GM12874 (cell line): Measurements from ENCODE around the gene CCL13.

Experiments
- CTCF ChIP-seq: IDR thresholded peaks from 2 replicates; pipeline ENCODE4 v1.5.1; 2011; ENCODE audit warnings: low read depth, mild to moderate bottlenecking, control low read depth, low read length, moderate library complexity; ENCODE audit not compliant: insufficient read depth

CCL13 gene

DNA sequence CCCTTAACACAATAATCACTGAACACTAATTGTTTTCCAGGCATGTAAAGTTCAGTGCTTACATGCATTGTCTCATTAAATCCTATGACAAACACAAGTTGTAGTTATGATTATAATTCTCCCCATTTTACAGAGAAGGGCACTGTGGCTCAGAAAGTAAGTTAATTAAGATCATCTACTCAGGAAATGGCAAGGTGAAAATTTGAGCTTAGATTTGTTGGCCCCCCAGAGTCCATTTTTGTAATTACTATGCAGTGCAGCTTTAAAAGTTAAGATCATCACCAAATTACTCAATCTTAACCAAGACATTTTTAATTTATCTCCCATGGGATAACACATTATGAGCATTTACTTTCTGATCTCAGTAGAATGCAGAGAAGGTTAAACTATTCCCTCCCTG, 41.0 kb downstream of the CCL13 start:
- no peak for TF ChIP-seq CTCF

GRCh38 chr17:34398990-34399389, 42.7 kb downstream of the CCL13 start:
- TF ChIP-seq CTCF, result no peak

- no peak for TF ChIP-seq CTCF
Measured at GRCh38 chr17:34399725-34400124, 43.4 kb downstream of the CCL13 start.

GRCh38 chr17:34400301-34400931, 44.1 kb downstream of the CCL13 start:
- TF ChIP-seq CTCF, result no peak

- TF ChIP-seq CTCF, result no peak
Measured at GRCh38 chr17:34401165-34401564, 44.9 kb downstream of the CCL13 start.

GRCh38 chr17:34403006-34403405, 46.7 kb downstream of the CCL13 start:
- no peak for TF ChIP-seq CTCF

DNA sequence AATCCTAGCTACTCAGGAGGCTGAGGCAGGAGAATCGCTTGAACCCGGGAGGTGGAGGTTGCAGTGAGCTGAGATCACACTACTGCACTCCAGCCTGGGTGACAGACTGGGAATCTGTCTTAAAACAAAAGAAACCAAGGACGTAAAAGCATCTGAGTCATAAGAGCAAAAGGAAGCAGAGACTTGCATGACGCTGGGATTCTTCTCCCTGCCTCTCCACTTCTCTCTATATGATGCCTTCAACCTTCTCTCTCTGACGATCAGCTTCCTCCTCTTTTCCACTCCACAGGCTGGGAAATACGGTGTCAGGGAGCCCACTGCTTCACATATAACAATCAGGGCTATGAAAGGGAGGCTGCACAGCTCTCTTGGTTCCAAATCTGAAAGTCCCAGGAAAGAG, 49.9 kb downstream of the CCL13 start:
- TF ChIP-seq CTCF, result no peak
